ENCODE results near the gene DUSP5. TPM values are rescaled to one million over a fixed set of nuclear protein-coding genes. Genes with fewer than 3 reads are reported as not detected.

DUSP5 gene
- total RNA-seq, 6 donors from 2014 or later, result 1.0 to 19.3 (median 10.0) TPM

DNA sequence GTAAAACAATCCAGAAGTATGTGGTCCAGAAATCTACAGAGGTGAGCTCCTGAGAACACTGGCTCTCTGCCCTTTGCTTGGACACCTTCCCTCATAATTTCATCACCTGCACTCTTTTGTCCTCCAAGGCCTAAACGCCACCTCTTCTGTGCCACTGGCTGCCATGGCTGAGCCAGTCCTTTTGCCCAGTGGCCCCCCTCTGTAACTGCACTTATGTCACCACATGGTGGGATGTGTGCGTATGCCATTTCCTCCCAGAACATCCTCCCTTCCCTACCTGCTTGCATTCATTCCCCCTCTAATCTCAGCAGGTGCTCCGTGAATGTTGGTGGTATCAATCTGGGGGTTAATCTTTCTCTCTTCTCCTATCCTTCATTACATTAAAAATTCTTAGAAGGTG is 17.3 kb upstream of the DUSP5 start:
- Histone ChIP-seq H3K27me3 (no peaks in the 10 kb centered on the region), H3K27ac (no peak overlapping the region), H3K36me3 (no peaks in the 10 kb centered on the region), H3K4me3 (no peak overlapping the region), H3K4me1 (no peaks in the 10 kb centered on the region), H3K9me3 (no peaks in the 10 kb centered on the region)
- 85 to 91% methylated on average over 3 of the region's 3 CpGs for WGBS, 2 donors
- no peak for DNase-seq
- ATAC-seq (ENCODE audit: low FRiP score in 2 of 2), result no peak
- TF ChIP-seq POLR2A (IDR thresholded peaks at IDR 0.05) (no peak), EP300 (IDR thresholded peaks at IDR 0.05) (no peak), CTCF (IDR thresholded peaks at IDR 0.05) (no peak), POLR2AphosphoS5 (IDR thresholded peaks at IDR 0.05) (no peak)

DNA sequence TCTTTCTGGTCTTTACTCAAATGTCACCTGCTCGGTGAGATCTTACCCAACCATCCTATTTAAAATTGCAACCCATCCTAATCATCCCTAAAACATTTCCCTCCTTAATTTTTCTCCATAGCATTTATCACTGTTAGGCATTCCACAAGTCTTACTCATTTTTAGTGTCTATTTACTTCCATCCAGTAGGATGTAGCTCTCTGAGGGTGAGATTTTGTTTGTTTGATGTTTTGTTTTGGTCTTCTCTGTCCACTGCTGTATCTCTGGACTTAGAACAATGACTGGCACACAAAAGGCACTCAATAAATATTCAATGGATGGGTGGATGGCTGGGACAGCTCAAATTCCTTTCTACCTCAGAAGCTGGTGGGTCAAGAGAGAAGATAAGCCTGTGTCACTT is 15.8 kb upstream of the DUSP5 start:
- TF ChIP-seq POLR2A (IDR thresholded peaks at IDR 0.05) (no peak), EP300 (IDR thresholded peaks at IDR 0.05) (no peak), POLR2AphosphoS5 (IDR thresholded peaks at IDR 0.05) (no peak), CTCF (IDR thresholded peaks at IDR 0.05) (no peak)
- H3K27ac ChIP-seq, result no peak overlapping the region
- ATAC-seq (ENCODE audit: low FRiP score in 2 of 2) (no peak), DNase-seq (no peak)
- WGBS, 2 donors, result 94 to 96% methylated on average over 1 of the region's 1 CpG
- no peaks in the 10 kb centered on the region for H3K4me1 ChIP-seq
- H3K36me3 ChIP-seq, result no peaks in the 10 kb centered on the region
- H3K4me3 ChIP-seq, result no peak overlapping the region
- H3K9me3 ChIP-seq, result no peaks in the 10 kb centered on the region
- no peaks in the 10 kb centered on the region for H3K27me3 ChIP-seq

- ATAC-seq (ENCODE audit: low FRiP score in 2 of 2), result no peak
- 71 to 89% methylated on average over 2 of the region's 2 CpGs for WGBS, 2 donors
- no peaks in the 10 kb centered on the region for H3K36me3 ChIP-seq
- TF ChIP-seq CTCF (IDR thresholded peaks at IDR 0.05) (no peak), EP300 (IDR thresholded peaks at IDR 0.05) (no peak), POLR2A (IDR thresholded peaks at IDR 0.05) (no peak)
- H3K4me1 ChIP-seq, result peaks cover 0 to 4% (median 0%) of the 10 kb centered on the region in 4 donors
- H3K4me3 ChIP-seq, result no peak overlapping the region
- no peaks in the 10 kb centered on the region for H3K9me3 ChIP-seq
- DNase-seq, result no peak
- H3K27me3 ChIP-seq, result no peaks in the 10 kb centered on the region
- H3K27ac ChIP-seq, result no peak overlapping the region
Measured at GRCh38 chr10:110483633-110484032, 14.1 kb upstream of the DUSP5 start.

DNA sequence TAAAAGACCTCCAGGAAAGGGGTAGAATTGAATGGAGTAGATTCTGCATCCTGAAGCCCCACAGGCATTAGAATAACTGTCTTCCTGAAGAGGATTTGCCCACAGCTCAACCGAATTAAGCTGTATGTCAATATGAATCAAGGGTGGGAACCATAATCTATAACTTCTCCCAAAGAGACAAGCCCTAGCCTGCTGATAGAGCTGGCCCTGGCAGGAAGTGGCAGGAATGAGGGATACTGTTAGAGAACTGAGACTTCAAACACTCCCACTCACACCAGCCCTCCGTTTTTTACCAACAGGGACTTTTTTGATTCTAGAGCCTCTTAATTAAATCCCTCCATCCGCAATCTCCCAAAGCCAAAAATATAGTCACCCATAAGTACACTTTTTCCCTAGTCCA is 12.2 kb upstream of the DUSP5 start:
- peaks cover 0 to 4% (median 0%) of the 10 kb centered on the region in 4 donors for H3K4me1 ChIP-seq
- no peak overlapping the region for H3K27ac ChIP-seq
- H3K4me3 ChIP-seq, result no peak overlapping the region
- no peaks in the 10 kb centered on the region for H3K27me3 ChIP-seq
- TF ChIP-seq POLR2AphosphoS5 (IDR thresholded peaks at IDR 0.05), result no peak
- TF ChIP-seq POLR2A (IDR thresholded peaks at IDR 0.05), result no peak
- TF ChIP-seq EP300 (IDR thresholded peaks at IDR 0.05), result no peak
- ATAC-seq (ENCODE audit: low FRiP score in 2 of 2), result no peak
- DNase-seq, result no peak
- 79 to 92% methylated on average over 3 of the region's 3 CpGs for WGBS, 2 donors
- no peaks in the 10 kb centered on the region for H3K36me3 ChIP-seq
- H3K9me3 ChIP-seq, result no peaks in the 10 kb centered on the region

DNA sequence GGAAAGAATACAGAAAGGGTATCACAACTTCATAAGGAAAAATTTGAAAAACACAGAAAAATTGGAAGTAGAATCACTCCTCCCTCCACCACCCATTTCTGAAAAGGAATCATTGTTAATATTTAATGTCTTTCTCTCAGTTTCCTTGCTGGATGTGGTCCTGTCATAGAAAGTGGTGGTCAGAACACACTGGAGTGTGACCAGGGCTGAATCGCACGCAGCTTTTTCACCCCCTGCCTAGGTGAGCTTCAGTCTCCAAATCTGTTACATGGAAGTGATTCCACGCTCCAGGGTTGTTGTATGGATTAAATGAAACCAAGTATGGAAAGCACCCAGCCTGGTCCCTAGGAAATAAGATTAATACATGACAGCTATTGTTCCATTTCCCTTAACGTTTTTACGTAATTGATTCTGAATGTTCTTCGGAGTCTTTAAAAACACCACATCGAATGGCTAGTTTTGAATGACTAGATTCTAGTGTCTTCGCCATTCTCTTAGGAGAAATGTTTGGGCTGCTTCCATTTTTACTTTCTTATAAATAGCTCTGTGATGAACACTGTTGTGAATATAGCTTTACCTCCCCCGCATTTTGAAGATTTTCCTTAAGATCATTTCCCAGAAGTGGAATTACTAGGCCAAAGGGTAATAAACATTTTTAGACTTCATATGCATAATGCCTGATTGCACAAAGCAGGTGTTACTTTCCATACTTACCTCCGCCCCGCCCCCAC is 10.9 kb upstream of the DUSP5 start:
- H3K27ac ChIP-seq, result no peak overlapping the region
- no peaks in the 10 kb centered on the region for H3K9me3 ChIP-seq
- WGBS, 2 donors, result 78 to 82% methylated on average over 11 of the region's 11 CpGs
- no peak for DNase-seq
- peaks cover 0 to 4% (median 0%) of the 10 kb centered on the region in 4 donors for H3K4me1 ChIP-seq
- H3K36me3 ChIP-seq, result no peaks in the 10 kb centered on the region
- TF ChIP-seq EP300 (IDR thresholded peaks at IDR 0.05) (no peak), CTCF (IDR thresholded peaks at IDR 0.05) (no peak), POLR2AphosphoS5 (IDR thresholded peaks at IDR 0.05) (no peak), POLR2A (IDR thresholded peaks at IDR 0.05) (no peak)
- no peak for ATAC-seq (ENCODE audit: low FRiP score in 2 of 2)
- H3K4me3 ChIP-seq, result no peak overlapping the region
- no peaks in the 10 kb centered on the region for H3K27me3 ChIP-seq

Measured in upper lobe of left lung (tissue), 6 donors.